Measurements from ENCODE around the gene MRPL38.
A peak's percentile ranks its signal among the peaks of the same experiment; 100 is the strongest.
"Not testable (repeated sequence)": the region's sequence is repeated elsewhere in the genome, so short reads cannot be mapped to it uniquely, and the experiment has no call there.

MRPL38 gene

DNA sequence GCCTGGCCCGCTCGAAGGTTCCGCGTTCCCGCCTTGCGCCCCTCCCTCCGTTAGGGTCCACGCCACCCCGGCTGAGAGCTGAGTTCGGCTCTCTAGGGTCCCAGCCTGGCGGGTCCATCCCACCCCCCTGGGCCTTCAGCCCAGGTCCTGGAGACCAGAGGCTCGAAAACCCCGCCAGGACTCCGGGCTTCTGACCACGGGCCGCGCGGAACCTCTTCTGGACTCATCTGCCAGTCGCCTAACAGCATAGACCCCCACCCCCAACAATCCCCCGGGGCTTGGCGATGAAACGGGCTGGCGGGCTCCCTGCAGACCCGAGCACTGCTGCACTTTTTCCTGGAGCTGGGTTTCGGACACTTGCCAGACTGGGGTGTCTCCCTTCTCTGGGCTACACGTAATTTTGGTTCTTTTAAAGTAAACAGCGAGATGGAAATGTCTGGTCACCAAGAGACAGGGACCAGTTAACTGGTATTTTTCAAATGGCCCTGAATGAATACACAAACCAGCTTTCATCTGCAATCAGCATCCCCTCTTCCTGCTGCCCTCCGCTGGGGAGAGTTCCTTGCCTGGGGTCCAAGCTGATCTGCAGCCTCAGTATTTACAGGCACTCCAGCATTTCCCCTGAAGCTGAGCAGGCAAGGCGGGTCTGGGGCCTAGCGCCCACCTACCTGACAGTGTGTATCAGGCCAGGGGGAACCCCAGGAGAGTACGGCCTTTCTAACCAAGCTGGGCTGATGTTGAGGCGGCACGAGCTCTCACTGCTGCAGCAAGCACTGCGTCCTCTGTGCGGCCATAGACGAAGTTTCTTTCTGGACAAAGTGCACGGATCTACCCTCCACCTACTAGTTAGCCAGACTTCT lies 7.3 kb downstream of the MRPL38 start:
- no peak for DNase-seq (ENCODE audit: low read depth in 2 of 2)

DNA sequence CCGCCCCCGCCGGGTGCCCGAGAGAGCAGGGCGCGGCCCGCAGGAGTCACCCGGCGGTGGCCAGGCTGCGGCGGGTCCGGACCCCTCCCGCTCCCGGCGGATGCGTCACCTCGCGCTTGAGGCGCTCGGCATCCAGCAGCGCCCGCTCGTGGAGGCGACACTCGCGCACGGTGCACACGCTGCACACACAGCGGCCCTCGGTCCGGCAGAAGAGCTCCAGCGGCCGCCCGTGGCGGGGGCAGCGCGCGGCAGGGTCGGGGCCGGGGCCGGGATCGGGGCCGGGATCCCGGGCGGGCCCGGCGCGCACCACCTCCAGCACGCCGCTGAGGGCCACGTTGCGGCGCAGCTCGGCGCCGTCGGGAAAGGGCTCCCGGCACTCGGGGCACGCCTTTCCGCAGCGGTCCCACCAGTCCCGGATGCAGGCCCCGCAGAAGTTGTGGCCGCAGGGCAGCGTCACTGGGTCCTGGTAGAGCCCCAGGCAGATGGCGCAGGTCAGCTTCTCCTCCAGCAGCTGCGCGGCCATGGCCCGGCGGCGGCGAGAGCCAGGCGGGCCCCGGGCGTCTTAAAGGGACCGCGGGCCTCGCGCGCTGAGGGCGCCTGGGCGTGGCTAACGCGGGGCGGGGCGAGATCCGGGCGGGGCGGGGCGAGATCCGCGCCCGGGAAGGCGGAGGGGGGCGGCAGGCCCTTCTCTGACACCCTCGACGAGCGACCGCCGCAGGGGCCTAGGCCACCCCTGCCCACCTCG lies 8.1 kb downstream of the MRPL38 start, which contains the start of gene TRIM65:
TSS of gene TRIM65 (minus strand) at position 537 of the 745 bp plus-strand sequence. CDS start at position 523, 14 bp downstream.
- DNase-seq (ENCODE audit: low read depth in 2 of 2): peak in 1 of 2 experiments; percentile 47

DNA sequence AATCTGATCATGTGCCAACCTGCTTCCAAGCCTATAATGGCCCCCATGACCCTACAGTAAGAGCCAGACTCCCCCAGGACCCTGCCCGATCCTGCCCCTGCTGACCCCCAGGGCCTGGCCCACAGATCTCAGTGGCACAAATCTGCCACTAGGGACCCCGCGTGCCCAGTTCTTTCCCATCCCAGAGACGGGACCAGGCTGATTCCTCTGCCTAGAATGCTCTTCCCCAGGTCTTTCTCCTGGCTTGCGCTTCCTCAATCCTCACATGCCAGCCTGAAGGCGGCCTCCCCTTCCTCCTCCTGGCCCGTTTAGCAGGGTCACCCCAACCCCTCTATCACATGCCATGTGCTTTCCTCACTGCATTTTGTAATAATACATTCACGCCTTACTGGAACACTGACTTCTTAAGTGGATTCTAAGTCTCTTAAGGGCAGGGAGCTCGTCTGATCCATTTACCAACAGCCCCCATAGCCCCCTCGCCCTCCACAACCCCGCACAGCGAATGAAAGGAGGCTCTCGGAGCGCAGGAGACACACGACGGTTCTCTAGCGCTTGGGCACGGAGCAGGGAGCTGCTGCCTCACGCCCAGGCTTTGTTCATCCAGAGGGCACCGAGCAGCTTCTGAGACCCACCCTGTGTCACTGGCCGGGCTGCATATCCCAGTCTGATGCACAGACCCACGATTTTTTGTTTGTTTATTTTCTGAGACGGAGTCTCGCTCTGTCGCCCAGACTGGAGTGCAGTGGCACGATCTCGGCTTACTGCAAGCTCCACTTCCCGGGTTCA lies 9.1 kb downstream of the MRPL38 start:
- peak in 1 of 2 experiments; percentile 7 for DNase-seq (ENCODE audit: low read depth in 2 of 2)

DNA sequence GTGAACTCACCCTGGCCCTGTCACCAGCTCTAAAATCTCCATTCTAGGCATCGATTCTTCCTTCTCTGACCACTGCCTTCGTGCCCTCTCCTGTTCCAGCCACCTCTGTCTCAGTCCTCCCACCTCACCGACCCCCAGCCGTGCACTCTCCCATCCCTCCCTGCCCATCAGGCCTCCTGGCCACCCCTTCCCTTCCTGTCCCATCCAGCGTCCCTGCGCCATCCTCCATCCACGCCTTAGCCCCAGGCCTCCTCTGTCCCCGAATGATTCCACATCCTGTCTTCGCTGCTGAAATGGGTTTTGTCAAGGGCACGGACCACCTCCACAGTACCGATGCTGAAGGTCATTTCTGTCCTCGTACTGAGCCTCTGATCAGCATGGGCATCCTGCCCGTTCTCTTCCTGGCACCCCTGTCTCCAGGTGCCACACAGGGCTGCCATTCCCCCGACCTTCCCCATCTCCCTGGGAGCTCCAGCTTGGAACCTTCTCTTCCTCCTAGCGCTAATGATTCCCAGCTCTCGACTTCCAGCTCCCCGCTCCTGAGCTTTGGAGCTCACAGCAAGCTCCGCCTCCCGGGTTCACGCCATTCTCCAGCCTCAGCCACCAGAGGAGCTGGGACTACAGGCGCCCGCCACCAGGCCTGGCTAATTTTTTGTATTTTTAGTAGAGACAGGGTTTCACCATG lies 10.5 kb downstream of the MRPL38 start:
- no peak for DNase-seq (ENCODE audit: low read depth in 2 of 2)

DNA sequence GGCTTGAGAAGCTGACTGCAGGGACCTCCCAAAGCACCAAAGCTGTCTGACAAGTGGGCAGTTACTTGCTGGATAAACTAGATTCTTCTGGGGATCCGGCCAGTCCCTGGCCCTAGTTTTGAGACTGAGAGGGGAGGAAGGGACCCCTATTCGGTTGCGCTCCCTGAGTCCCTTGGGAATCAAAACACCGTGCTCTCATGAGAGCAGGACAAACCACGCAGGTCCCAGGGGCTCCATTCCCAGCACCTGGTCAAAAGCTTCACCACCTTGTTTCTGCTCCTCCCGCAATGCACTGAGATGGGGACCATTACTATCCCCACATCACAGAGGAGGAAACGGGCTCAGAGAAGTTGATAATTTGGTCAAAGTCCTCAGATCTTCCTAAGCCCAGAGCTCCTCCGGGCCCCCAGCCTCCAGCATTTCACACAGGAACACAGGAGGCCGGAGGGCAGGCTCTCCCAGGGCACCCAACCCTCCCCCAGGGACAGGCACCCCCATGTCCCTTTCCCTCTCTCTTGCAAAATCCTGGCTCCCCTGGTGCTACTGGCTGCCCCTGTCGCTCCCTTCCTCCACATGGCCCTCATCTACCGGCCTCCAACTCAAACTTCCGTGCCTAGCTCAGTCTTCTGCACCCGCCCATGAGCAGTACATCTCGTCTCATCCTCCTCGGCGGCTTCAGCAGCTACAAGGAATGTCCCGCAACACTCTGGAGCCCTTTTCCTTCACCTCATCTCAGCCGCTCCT lies 11.2 kb downstream of the MRPL38 start:
- no peak for DNase-seq (ENCODE audit: low read depth in 2 of 2)

DNA sequence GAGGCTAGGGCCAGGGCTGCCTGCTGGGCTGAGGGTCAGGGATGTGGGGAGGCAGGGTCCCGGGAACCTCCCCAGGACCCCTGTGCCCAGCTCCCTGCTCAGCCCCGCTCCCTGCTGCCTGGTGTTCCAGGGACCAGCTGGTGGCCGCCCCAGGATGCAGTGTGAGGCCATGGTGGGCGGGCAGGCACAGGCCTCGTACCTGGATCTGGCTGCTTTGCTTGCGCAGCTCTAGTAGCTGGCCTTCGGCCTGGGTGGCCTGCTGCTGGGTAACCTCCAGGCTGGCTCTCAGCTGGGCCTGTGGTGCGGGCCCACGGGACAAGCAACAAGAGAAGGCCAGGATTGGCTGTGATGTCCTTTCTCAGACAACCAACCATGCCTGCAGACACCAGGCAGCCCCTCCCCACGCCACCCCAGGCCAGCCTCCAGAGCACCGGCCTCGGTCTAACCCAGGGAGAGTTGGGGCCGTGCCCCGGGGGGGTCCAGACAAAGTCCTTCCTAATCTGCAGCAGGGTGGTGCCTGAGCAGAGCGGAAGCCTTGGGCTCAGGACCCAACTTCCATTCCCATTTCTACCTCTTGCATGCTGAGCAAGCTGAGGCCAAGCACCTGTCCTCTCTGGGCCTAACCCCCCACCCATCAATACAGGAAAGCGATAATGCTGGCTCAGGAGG lies 12.0 kb downstream of the MRPL38 start:
- DNase-seq (ENCODE audit: low read depth in 2 of 2): no peak

DNA sequence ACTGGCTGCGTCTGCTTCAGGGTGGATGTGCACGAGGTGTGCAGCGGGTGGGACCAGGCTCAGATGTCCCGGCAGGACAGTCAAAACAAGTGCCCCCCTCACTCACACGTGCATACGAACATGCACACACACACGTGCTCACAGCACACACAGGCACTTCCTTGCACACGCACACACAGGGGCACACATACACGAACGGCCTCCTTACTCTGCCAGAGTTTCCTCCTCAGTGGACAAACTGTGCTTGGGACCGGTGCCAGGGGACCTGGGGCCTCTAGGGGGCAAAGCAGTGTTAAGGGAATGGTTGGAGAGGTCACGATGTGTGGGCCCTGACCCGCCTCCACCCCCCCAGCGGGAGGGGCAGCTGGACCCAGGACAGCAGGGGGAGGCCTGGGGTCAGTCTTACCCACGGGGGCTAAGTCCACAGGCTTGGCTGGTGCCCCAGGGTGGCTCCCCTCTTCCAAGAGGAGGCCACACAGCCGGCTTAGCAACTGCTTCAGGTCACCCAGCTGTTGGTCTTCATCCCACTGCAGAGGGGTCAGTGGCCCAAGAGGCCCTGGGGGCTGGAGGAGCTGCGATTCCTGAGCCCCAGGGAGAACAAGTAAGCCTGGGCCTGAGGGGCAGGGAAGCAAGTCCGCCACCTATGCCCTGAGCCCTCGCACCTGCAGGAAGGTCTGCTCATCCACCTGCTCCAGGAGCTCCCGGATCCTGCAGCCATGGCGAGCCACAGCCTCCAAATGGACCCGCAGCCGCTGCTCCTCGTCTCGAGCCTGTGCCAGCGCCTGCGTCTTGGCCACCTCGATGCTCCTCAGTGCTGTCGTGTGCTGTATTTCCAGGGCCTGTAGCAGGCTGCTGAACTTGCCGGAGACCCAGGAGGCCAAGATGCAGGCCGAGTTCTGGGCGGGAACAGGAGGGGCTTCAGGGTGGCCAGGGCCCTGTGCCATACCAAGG lies 12.8 kb downstream of the MRPL38 start:
- DNase-seq (ENCODE audit: low read depth in 2 of 2): no peak

DNA sequence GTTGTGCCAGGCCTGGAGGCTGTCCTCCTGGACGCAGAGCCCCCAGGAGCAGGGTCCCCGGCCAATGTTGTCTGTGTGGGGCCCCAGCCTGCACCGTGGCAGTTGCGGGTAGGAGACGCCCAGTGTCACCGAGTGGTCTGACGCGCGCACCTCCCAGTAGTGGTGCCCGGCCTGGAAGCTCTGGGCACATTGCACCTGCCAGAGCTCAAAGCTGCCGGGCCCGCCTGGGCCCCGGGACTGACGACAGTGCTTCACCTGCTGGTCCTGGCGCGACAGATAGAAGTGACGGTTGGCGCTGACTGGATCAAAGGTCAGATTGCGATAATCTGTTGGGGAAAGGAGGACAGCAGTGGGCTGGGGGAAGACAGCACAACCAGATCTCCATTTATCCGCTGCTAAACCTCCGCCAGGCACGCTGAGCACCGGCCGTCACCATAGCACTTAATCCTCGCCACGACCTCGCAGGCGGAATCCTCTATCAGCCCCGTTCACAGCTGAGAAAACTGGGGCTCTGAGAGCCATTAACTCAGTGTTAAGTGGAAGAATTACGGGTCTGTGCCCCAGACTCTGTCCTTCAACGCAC lies 13.6 kb downstream of the MRPL38 start:
- DNase-seq (ENCODE audit: low read depth in 2 of 2): no peak

DNA sequence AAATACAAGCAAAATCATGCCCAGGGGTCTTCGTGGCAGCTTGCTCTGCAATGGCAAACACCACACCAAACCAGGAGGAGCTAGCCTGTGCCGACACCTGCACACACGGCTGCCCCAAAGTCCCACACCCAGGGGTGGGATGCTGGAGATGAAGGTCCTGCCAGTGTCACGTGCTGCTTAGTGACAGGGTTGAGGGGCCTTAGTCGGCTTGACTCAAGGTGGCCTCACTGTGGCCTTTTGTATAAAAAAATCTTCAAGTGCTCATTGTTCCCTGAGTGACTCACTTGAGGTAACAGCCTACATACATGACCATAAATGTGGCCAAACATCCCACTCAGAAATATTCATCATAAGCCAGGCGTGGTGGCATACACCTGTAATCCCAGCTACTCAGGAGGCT lies 15.2 kb downstream of the MRPL38 start:
- DNase-seq (ENCODE audit: low read depth in 2 of 2): no peak

DNA sequence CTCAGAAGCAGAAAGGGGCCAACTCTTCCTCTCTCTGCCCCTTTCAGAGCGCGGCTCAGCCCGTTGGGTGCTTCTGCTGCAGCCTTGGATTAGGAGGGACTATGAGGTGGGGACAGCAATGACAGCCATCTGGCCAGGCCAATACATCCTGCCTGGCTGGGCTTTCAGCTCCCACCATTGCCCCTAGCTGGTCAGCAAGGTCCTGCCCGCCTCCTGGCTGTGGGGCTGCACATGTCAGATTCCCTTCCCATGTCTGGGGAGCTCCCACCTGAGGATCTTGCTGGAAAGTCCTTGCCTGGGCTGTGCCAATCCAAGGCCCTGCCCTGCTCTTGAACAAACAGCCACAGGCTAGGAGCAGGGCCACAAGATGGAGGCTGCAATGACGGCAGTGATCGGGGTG lies 16.2 kb downstream of the MRPL38 start:
- DNase-seq (ENCODE audit: low read depth in 2 of 2): no peak

DNA sequence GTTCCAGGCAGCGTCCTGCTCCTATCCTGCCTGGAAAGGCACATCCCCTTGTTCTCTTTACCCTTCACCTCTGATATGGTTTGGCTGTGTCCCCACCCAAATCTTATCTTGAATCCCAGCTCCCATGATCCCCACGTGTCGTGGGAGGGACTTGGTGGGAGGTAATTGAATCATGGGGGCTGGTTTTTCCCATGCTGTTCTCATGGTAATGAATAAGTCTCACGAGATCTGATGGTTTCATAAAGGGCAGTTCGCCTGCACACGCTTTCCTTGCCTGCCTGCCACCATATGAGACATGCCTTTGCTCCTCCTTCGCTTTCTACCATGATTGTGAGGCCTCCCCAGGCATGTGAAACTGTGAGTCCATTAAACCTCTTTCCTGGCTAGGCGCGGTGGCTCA lies 18.8 kb downstream of the MRPL38 start:
- not testable (repeated sequence) for DNase-seq (ENCODE audit: low read depth in 2 of 2)

DNA sequence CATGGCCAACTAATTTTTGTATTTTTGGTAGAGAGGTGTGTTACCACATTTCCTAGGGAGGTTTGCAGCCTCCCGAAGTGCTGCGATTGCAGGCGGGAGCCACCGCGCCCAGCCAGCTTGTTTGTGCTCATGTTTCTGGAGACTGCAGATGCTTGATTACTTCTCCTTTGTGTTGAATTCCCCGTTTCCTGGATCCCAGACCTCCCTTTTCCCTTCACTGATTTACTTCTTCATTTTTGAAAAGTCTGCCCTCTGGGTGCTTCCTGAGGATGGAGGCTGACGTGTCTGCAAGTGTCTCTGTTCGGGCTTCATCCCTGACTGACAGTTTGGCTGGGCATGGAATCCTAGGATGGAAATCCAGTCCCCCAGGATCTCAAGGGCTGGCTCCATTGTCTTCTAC lies 19.3 kb downstream of the MRPL38 start:
- no peak for DNase-seq (ENCODE audit: low read depth in 2 of 2)

DNA sequence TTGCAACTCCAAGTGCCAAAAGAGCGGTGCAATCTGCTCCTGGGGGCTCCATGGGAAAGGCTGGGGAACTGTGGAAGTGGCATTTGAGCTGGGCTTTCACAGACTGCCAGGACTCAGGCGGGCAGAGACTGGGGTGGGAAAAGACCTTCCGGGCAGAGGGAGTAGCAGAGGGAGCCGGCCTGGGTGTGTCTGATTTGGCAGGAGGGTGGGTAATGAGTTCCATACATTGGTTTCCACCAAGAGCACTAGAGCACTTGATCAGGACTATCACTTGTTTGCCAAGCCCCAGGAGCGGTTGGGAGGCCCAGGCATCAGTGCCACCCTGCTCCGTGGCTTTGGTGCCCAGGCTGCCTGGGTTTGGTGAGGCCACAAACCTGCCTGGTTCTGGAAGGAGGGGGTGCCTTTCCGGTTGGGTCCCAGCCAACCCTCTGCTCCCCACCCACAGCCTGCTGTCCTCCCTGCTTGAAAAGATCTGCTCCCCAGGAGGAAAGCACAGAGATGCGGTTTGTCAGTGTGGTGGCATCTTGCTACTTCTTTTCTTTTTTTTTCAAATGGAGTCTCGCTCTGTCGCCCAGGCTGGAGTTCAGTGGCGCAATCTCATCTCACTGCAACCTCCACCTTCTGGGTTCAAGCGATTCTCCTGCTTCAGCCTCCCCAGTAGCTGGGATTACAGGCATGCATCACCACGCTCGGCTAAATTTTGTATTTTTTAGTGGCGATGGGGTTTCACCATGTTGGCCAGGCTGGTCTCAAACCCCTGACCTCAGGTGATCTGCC lies 22.8 kb downstream of the MRPL38 start:
- DNase-seq (ENCODE audit: low read depth in 2 of 2): no peak

DNA sequence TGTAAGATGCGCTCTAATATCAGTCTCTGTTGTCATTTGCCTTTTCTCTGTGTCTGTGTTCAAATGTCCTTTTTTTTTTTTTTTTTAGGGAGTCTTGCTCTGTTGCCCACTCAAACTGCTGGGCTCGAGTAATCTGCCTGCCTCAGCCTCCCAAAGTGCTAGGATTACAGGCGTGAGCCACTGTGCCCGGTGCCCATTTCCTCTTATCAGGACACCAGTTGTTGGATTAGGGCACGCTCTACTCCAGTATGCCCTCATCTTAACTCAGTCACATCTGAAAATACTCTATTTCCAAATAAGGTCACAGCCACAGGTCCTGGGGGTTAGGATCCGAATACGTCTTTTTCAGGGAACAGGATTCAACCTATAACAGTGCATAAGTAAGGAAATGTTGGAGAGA lies 24.4 kb downstream of the MRPL38 start:
- DNase-seq (ENCODE audit: low read depth in 2 of 2): no peak

DNA sequence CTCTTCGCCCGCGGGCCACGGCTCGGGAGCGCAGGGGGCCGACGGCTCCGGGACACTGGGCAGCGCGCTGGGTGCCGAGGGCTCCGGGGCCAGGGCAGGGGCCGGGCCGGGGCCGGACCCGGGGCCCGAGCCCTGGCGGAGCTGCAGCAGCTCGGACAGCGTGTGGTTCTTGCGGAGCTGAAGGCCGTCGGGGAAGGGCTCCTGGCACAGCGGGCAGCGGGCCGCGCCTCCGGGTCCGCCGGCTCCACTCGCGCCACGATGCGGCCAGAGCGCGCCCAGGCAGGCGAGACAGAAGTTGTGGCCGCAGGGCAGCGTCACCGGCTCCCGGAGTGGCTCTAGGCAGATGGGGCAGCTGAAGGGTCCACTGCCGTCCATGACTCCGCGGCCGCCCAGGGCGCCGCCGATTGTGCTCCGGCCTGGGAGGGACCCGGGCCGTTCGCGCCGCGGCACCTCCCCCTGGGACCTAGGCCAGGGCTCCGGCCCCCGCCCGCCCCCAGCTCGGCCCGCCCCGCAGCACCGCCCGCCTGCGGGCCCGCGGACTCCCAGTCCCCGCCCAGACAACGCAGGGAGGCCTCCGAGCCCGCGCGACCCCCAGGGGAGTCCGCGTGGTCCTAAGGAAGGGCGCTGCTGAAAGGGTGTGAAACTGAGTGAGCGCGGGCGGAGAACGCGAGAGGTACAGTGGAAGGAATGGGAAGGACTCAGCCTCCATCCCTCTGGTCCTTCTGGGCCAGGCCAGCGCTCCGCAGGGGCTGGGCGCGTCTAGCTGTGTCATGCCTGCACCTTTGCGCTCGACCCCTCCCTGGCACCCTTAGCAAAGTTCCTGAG lies 26.3 kb downstream of the MRPL38 start, which contains the start of gene TRIM47:
TSS of gene TRIM47 (minus strand) at position 408 of the 825 bp plus-strand sequence. CDS start at position 375, 33 bp downstream.
- DNase-seq (ENCODE audit: low read depth in 2 of 2): no peak

DNA sequence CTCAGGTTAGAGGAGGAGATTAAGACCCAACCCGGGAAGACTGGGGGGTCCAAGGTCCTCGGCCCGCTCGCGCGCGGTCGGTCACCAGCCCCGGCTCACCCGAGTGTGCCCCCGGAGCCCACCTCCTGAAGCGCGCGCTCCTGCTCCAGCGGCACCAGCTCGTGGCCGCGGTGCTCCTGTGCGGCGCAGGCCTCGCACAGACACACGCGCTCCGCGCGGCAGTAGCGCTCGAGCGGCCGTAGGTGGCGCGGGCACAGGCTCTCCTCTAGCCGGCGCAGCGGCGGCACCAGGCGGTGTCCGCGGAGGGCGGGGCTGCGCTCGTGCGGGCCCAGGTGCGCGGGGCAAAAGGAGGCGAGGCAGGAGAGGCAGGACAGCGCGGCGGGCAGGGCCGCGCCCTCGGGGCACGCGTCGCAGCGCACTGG lies 26.9 kb downstream of the MRPL38 start:
- DNase-seq (ENCODE audit: low read depth in 2 of 2): no peak
